GM15510 (cell line): ENCODE measurements around the gene SUSD1.

Experiments used
- POLR2A ChIP-seq: IDR thresholded peaks from 3 replicates; pipeline ENCODE4 v1.6.1; 2011; ENCODE audit warnings: borderline replicate concordance; ENCODE audit not compliant: insufficient read length; ENCODE audit errors: extremely low read depth

SUSD1 gene

DNA sequence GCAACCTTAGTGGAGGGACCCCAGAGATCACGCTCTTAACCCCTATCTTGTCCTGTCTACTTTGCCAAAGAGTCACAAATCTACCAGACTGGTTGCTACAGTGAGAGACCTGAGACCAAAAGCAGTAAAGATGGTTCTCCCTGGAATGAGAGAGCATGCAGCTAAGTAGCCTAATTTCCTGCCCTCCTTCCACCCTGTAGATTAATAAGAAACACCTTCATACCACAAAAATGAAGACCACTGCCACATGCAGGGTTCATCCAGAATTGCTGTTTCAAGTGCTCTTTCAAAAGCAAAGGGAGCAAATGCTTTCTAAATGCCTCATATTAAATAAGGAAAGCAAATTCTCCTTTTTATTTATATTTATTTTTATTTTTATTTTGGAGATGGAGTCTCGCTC is 159.4 kb downstream of the SUSD1 start:
- TF ChIP-seq POLR2A, result no peak

DNA sequence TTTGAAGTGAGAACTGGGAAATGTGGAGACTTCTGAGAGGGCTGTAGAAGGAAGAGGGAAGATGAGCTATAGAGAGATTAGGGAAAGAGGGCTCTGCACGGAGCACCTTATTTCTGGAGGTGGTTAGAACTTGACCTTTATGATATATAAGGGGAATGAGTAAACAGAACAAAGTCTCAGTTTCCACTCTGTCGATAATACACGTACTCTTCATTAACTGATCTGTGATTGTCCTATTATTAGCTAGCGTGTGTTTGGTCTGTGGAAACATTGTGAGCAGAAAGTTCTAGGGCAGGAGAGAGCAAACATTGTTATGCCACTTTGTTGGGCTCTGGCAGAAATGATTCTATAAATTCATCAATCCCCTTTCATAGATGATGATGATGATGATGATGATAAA is 159.9 kb downstream of the SUSD1 start:
- no peak for TF ChIP-seq POLR2A

DNA sequence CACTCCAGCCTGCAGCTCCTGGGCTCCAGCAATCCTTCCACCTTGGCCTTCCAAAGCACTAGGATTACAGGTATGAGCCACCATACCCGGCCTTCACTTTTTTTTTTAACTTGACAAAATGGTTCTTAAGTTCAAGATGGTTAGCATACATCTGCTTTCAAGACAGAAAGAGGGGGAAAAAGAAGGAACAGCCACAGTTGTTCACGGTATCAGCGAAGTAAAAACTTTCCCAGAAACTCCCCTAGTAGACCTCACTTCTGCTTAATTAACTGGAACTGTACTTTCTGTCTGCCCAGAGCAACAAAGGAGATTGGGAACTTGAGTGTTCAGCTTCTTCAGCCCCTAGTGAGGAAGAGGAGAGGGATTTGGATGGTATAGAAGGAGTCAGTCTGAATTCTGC is 161.8 kb downstream of the SUSD1 start:
- TF ChIP-seq POLR2A, result no peak

DNA sequence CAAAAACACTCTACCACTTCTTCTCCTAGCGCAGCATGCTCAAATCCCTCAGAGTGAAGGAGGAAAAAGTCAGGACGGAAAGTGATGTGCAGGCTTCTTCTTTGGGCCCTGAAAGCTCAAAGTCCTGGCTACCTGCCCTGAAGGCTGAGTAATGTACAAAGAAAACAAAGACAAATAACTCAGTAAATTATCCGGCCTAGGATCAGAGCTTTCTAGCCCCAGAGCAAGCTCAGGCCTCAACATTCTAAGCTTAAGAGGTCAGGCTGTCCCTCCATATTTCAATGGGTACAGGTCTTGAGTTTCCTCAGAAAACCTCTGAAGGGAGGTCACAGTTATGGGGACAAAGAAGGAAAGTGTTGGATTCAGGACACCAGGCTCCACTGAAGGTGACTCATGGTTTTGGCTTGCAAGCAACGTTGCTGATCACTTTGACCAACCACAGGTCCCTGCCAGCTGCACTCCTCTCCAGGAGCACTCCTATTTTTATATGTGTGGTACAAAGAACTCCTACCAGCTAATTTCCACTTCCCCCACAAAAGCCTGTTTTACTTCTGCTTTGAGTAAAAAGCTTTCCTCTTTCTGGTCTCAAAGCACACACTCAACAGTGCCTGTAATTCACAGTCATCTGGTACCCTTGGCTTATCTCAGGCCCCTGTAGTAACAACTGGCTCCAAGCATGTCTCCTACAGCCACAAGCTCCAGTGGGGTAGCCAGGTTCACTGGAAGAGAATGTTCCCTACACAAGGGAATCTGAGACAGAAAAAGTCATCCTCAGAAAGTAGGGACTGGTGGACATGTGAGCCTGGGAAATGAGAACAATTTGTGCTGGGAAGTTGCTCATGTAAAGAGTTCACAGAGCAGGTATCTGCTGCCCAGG is 162.8 kb downstream of the SUSD1 start:
- peak; percentile 36 for TF ChIP-seq POLR2A

GRCh38 chr9:112011051-112011620 is 164.0 kb downstream of the SUSD1 start:
- no peak for TF ChIP-seq POLR2A

GRCh38 chr9:112010537-112010936 is 164.6 kb downstream of the SUSD1 start:
- no peak for TF ChIP-seq POLR2A

GRCh38 chr9:112009656-112010055 is 165.4 kb downstream of the SUSD1 start:
- no peak for TF ChIP-seq POLR2A

- TF ChIP-seq POLR2A, result no peak
Observed at GRCh38 chr9:112007575-112008240, 167.4 kb downstream of the SUSD1 start.

- no peak for TF ChIP-seq POLR2A
Observed at GRCh38 chr9:112006361-112007020, 168.6 kb downstream of the SUSD1 start.

DNA sequence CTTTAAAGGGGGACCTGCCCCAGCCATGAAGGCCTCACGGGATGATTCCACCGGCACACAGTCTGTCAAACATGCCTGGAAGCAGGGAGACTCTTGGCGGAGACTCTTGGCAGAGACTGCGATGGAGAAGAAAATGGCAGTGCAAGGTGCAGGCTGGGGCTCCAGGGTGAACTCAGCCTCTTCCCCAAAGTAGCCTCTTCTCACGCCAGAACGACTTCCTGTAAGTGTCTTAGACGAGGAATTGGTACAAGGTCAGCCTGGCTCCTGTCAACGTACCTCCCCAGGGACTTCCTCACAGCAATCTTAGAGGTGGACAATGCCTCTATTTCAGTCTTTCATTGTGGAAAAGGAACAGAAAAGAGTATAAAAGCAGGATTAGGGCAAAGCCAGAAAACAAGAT is 169.2 kb downstream of the SUSD1 start:
- TF ChIP-seq POLR2A, result no peak

GRCh38 chr9:112003538-112003937 is 171.6 kb downstream of the SUSD1 start:
- no peak for TF ChIP-seq POLR2A

DNA sequence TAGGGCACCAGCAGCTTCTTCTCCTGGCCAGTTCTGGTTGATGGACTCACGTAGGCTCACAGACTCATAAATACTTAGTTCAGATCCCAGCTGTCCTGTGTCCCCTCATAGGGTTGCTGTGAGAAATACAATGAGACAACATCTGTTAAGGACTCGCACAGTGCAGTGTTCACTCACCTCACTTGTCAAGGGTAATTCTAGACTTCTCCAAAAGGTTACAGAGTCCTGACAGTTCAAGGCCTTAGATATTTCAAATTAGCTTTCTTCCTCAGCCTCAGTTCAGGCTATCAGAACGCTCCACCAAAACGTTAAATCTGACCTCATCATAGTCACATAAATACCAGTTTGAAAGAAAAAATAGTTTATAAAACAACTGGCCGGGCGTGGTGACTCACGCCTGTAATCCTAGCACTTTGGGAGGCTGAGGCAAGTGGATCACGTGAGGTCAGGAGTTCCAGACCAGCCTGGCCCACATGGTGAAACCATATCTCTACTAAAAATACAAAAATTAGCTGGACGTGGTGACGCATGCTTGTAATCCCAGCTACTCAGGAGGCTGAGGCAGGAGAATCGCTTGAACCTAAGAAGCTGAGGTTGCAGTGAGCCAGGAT is 172.1 kb downstream of the SUSD1 start:
- no peak for TF ChIP-seq POLR2A

DNA sequence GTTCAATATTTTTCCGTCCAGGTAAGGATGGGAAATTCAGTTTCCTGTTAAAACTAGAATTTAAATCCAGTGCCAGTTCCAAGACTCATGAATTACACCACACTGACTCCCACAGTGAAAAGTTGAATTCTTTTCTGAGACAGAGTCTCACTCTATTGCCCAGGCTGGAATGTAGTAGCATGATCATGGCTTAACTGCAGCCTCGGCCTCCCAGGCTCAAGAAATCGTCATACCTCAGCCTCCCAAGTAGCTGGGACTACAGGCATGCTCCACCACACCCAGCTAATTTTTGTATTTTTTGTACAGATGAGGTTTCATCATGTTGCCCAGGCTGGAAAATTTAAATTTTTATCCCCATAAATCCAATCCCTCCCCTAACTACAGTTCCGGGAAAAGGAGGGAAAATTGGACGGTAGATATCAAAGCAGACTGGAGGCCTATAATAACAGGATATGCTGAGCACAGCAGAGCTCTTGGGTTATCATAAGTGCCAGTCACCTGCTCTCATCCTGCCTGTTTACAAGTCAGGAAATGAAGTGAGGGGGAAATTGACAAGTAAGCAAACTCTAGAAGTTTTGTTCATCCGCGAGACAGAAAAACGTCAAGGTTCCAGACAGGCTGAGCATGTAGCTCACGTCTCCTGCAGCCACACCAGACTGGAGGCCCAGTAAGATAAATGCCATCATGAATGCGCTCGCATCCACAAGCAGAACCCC is 172.8 kb downstream of the SUSD1 start:
- no peak for TF ChIP-seq POLR2A

DNA sequence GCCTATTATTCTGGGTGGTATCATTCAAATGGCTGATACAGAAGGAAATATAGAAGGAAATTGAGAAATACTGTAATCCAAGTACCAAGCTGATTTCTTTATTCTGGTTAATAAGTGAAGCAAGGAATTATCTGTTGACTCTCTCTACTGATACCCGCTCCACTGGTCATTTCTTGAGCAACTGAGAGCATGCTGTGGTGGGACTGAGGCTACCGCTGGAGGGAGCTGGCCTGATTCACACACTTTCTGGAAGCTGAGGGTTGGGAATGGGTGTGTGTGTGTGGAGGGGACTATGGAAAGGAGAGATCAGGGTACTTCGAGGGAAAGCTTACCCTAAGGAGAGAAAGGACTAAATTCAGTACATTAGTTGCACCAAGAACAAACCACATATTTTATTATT is 174.4 kb downstream of the SUSD1 start:
- TF ChIP-seq POLR2A, result no peak
